ENCODE results near the gene BCL7A.

Gene BCL7A

GRCh38 chr12:122079532-122080081 is 57.9 kb downstream of the BCL7A start:
- no peak for DNase-seq
- Histone ChIP-seq H3K4me3 (ENCODE audit: low read depth, low read length) (peak overlapping the region; percentile 49), H3K27ac (no peak overlapping the region), H3K9me3 (ENCODE audit: severe bottlenecking) (no peaks in the 10 kb centered on the region), H3K36me3 (no peaks in the 10 kb centered on the region), H3K27me3 (ENCODE audit: insufficient read depth, low read depth, severe bottlenecking) (peaks cover 26% of the 10 kb centered on the region)
- TF ChIP-seq CTCF (IDR thresholded peaks at IDR 0.05; ENCODE audit: low read depth, low read length): no peak

- peak; percentile 54 for DNase-seq
- H3K36me3 ChIP-seq: no peaks in the 10 kb centered on the region
- no peak for TF ChIP-seq CTCF (IDR thresholded peaks at IDR 0.05; ENCODE audit: low read depth, low read length)
- H3K27me3 ChIP-seq (ENCODE audit: insufficient read depth, low read depth, severe bottlenecking): peaks cover 26% of the 10 kb centered on the region
- no peak overlapping the region for H3K4me3 ChIP-seq (ENCODE audit: low read depth, low read length)
- H3K27ac ChIP-seq: no peak overlapping the region
- no peaks in the 10 kb centered on the region for H3K9me3 ChIP-seq (ENCODE audit: severe bottlenecking)
Measured at GRCh38 chr12:122080149-122081082, 58.7 kb downstream of the BCL7A start.

- Histone ChIP-seq H3K27ac (no peak overlapping the region), H3K4me3 (ENCODE audit: low read depth, low read length) (no peak overlapping the region), H3K9me3 (ENCODE audit: severe bottlenecking) (no peaks in the 10 kb centered on the region), H3K36me3 (no peaks in the 10 kb centered on the region), H3K27me3 (ENCODE audit: insufficient read depth, low read depth, severe bottlenecking) (peaks cover 26% of the 10 kb centered on the region)
- no peak for DNase-seq
- no peak for TF ChIP-seq CTCF (IDR thresholded peaks at IDR 0.05; ENCODE audit: low read depth, low read length)
Measured at GRCh38 chr12:122081083-122081696, 59.5 kb downstream of the BCL7A start.

GRCh38 chr12:122081697-122082221 is 60.1 kb downstream of the BCL7A start:
- no peak for DNase-seq

More at GRCh38 chr12:122081697-122082221, 60.1 kb downstream of the BCL7A start:
- Histone ChIP-seq H3K27me3 (ENCODE audit: insufficient read depth, low read depth, severe bottlenecking) (peaks cover 30% of the 10 kb centered on the region), H3K4me3 (ENCODE audit: low read depth, low read length) (no peak overlapping the region), H3K9me3 (ENCODE audit: severe bottlenecking) (no peaks in the 10 kb centered on the region), H3K27ac (no peak overlapping the region), H3K36me3 (no peaks in the 10 kb centered on the region)
- no peak for TF ChIP-seq CTCF (IDR thresholded peaks at IDR 0.05; ENCODE audit: low read depth, low read length)
